Neuronal stem cell (in vitro differentiated cells): Measurements from ENCODE around the gene ZSWIM6.

Source experiments
- DNase-seq: peaks from one replicate; pipeline ENCODE4 v3.0.0-alpha.2; 2013; ENCODE audit warnings: low spot score
- H2AFZ ChIP-seq: one replicate; pipeline ENCODE4 v1.6.1; 2013; ENCODE audit warnings: mild to moderate bottlenecking, low read length, inconsistent platforms
- H2AK5ac ChIP-seq: 2 replicates; pipeline ENCODE4 v1.6.1; 2013; ENCODE audit warnings: low read depth, mild to moderate bottlenecking, inconsistent platforms, low read length, moderate library complexity, mixed read lengths
- H2BK120ac ChIP-seq: 2 replicates; pipeline ENCODE4 v1.6.1; 2013; ENCODE audit warnings: low read depth, mild to moderate bottlenecking, inconsistent platforms, low read length, moderate library complexity, mixed read lengths
- H2BK12ac ChIP-seq: one replicate; pipeline ENCODE4 v1.6.1; 2013; ENCODE audit warnings: low read length, inconsistent platforms
- H2BK15ac ChIP-seq: 2 replicates; pipeline ENCODE4 v1.6.1; 2013; ENCODE audit warnings: mild to moderate bottlenecking, low read length, inconsistent platforms, mixed read lengths
- H2BK5ac ChIP-seq: one replicate; pipeline ENCODE4 v1.6.1; 2013; ENCODE audit warnings: inconsistent platforms, mild to moderate bottlenecking, low read length, moderate library complexity
- H3K14ac ChIP-seq: one replicate; pipeline ENCODE4 v1.6.1; 2013; ENCODE audit warnings: low read length, inconsistent platforms
- H3K18ac ChIP-seq: 2 replicates; pipeline ENCODE4 v1.6.1; 2013; ENCODE audit warnings: low read length, inconsistent platforms
- H3K23ac ChIP-seq: 2 replicates; pipeline ENCODE4 v1.6.1; 2013; ENCODE audit warnings: low read depth, mild to moderate bottlenecking, mixed read lengths, low read length, inconsistent platforms; ENCODE audit not compliant: poor library complexity
- H3K27ac ChIP-seq: replicated peaks from 3 replicates; pipeline ENCODE4 v1.5.1; 2013; ENCODE audit warnings: low read length, inconsistent platforms
- H3K27me3 ChIP-seq, 3 experiments: 2 replicates each; pipeline ENCODE4 v1.6.1; 2013; ENCODE audit warnings: low read length in 3 of 3, mild to moderate bottlenecking in 2 of 3, inconsistent platforms in 1 of 3, low read depth in 1 of 3, mixed read lengths in 1 of 3, moderate library complexity in 1 of 3; ENCODE audit not compliant: control insufficient read depth in 3 of 3, insufficient read depth in 3 of 3
- H3K36me3 ChIP-seq, 2 donors: replicated peaks in 1 of 2; 2 replicates each; pipeline ENCODE4 v1.6.1; 2013; ENCODE audit warnings: low read length in 2 of 2; ENCODE audit not compliant: control insufficient read depth in 2 of 2, insufficient read depth in 2 of 2
- H3K4ac ChIP-seq: 2 replicates; pipeline ENCODE4 v1.6.1; 2013; ENCODE audit warnings: inconsistent platforms, mild to moderate bottlenecking, low read length, moderate library complexity
- H3K4me1 ChIP-seq, 2 donors: 1 replicate in 1 of 2; 2 replicates in 1 of 2; pipeline ENCODE4 v1.6.1; 2013; ENCODE audit warnings: low read length in 2 of 2, low read depth in 1 of 2; ENCODE audit not compliant: control insufficient read depth in 2 of 2, insufficient read depth in 1 of 2
- H3K4me2 ChIP-seq: one replicate; pipeline ENCODE4 v1.6.1; 2013; ENCODE audit warnings: mild to moderate bottlenecking, low read length, inconsistent platforms; ENCODE audit not compliant: insufficient read depth, poor library complexity, severe bottlenecking
- H3K4me3 ChIP-seq, 2 donors: 2 replicates each; pipeline ENCODE4 v1.5.1; 2013; ENCODE audit warnings: low read length in 2 of 2, mild to moderate bottlenecking in 2 of 2, inconsistent platforms in 1 of 2, moderate library complexity in 1 of 2
- H3K79me1 ChIP-seq: one replicate; pipeline ENCODE4 v1.6.1; 2013; ENCODE audit warnings: low read depth, mild to moderate bottlenecking, inconsistent platforms, low read length, moderate library complexity
- H3K9ac ChIP-seq: one replicate; pipeline ENCODE4 v1.6.1; 2013; ENCODE audit warnings: mild to moderate bottlenecking, low read depth, low read length, inconsistent platforms; ENCODE audit not compliant: poor library complexity
- H3K9me3 ChIP-seq, 2 donors: replicated peaks in 1 of 2; 2 replicates each; pipeline versions ENCODE3 to v1.6.1; 2013; ENCODE audit warnings: low read length in 2 of 2, mild to moderate bottlenecking in 2 of 2, inconsistent platforms in 1 of 2, low read depth in 1 of 2, mixed read lengths in 1 of 2, moderate library complexity in 1 of 2; ENCODE audit not compliant: control insufficient read depth in 2 of 2, insufficient read depth in 1 of 2
- H4K8ac ChIP-seq: one replicate; pipeline ENCODE4 v1.6.1; 2013; ENCODE audit warnings: low read depth, mild to moderate bottlenecking, inconsistent platforms, low read length, moderate library complexity
- H4K91ac ChIP-seq: one replicate; pipeline ENCODE4 v1.6.1; 2013; ENCODE audit warnings: low read length, low read depth, mild to moderate bottlenecking, inconsistent platforms; ENCODE audit not compliant: poor library complexity
- WGBS, 2 donors: extraction: QIAGEN DNeasy Blood & Tissue Kit; methylation state at CpG; one replicate each; pipeline ENCODE4 v1.1.7; 2013; ENCODE audit warnings: missing lambda C conversion rate in 2 of 2, mixed read lengths in 1 of 2; ENCODE audit not compliant: insufficient read length in 2 of 2, insufficient replicate concordance in 1 of 2; ENCODE audit errors: extremely low coverage in 2 of 2; 5-methylcytosine and 5-hydroxymethylcytosine counted together

The ZSWIM6 gene

DNA sequence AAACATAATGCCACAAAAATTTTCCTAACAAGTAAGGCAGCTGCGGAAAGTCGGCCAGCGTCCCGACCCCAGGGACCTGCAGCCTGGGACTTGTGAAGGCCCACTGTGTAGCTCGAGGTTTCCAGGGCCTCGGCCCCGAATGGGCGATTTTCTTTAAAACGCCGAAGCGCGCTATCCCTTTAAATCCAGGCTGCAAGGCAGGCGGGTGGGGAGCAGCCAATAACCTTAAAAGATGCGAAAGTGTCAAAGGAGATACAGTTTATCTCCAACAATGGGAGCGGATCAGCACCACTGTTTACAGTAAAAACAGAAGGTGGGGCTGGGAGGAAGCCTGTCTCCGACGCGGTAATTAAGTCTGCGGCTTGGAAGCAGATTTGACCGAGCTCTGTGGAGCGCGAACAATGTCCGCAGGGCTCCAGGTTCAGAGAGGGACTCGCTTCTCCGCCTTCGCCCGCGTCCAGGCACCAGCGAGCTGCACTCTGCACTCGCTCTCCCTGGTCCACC lies 1.7 kb upstream of the ZSWIM6 start:
- Histone ChIP-seq H4K91ac (peak overlapping the region; percentile 9), H3K4me1 (peaks cover 17 to 21% of the 10 kb centered on the region in 2 donors), H2AFZ (peak overlapping the region; percentile 92), H3K27me3 (no peaks in the 10 kb centered on the region), H2AK5ac (peak overlapping the region; percentile 74), H3K4me3 (peak overlapping the region; percentile 94 to 96), H3K36me3 (peaks cover 0 to 14% of the 10 kb centered on the region in 2 donors), H4K8ac (no peak overlapping the region), H3K9ac (peak overlapping the region; percentile 100), H2BK5ac (peak overlapping the region; percentile 96), H3K4ac (no peak overlapping the region), H3K79me1 (peaks cover 14% of the 10 kb centered on the region), H3K14ac (peak overlapping the region; percentile 51), H3K23ac (peak overlapping the region; percentile 11), H3K4me2 (peak overlapping the region; percentile 90), H3K18ac (peak overlapping the region; percentile 99), H2BK120ac (peak overlapping the region; percentile 98), H3K9me3 (no peaks in the 10 kb centered on the region), H3K27ac (peak overlapping the region; percentile 92), H2BK15ac (peak overlapping the region; percentile 15), H2BK12ac (peak overlapping the region; percentile 81)
- peak; percentile 49 for DNase-seq
- WGBS, 2 donors = no CpG with 5 or more reads among the region's 30 CpGs

- Histone ChIP-seq H3K4me1 (peaks cover 17 to 25% of the 10 kb centered on the region in 2 donors), H3K23ac (peak overlapping the region; percentile 96), H3K4me3 (peak overlapping the region; percentile 94 to 96), H4K91ac (peak overlapping the region; percentile 83), H3K36me3 (peaks cover 0 to 20% of the 10 kb centered on the region in 2 donors), H2BK5ac (peak overlapping the region; percentile 96), H3K27ac (peak overlapping the region; percentile 92), H4K8ac (peak overlapping the region; percentile 58), H3K4ac (peak overlapping the region; percentile 71), H2AK5ac (peak overlapping the region; percentile 74), H3K14ac (peak overlapping the region; percentile 99), H3K18ac (peak overlapping the region; percentile 100), H3K27me3 (no peaks in the 10 kb centered on the region), H2AFZ (peak overlapping the region; percentile 92), H2BK15ac (peak overlapping the region; percentile 100), H3K9me3 (peaks cover 0 to under 1% of the 10 kb centered on the region in 2 donors), H3K4me2 (peak overlapping the region; percentile 90), H2BK12ac (peak overlapping the region; percentile 81), H3K9ac (peak overlapping the region; percentile 100), H3K79me1 (peaks cover 15% of the 10 kb centered on the region), H2BK120ac (peak overlapping the region; percentile 98)
- DNase-seq = peak; percentile 68
- no CpG with 5 or more reads among the region's 80 CpGs for WGBS, 2 donors
These were observed 1.1 kb upstream of the ZSWIM6 start for GRCh38 chr5:61330845-61331406.

DNA sequence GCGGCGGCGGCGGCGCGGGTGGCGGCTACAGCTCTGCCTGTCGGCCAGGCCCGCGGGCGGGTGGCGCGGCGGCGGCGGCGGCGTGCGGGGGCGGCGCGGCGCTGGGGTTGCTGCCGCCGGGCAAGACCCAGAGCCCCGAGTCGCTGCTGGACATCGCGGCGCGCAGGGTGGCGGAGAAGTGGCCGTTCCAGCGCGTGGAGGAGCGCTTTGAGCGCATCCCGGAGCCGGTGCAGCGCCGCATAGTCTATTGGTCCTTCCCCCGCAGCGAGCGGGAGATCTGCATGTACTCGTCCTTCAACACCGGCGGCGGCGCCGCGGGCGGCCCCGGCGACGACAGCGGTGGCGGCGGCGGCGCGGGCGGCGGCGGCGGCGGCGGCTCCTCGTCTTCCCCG lies 296 bp downstream of the ZSWIM6 start:
- peaks cover 0 to 34% of the 10 kb centered on the region in 2 donors for H3K36me3 ChIP-seq
- peak overlapping the region; percentile 64 to 98 for H3K4me3 ChIP-seq
- peak overlapping the region; percentile 98 for H3K9ac ChIP-seq
- H4K8ac ChIP-seq = no peak overlapping the region
- no peak overlapping the region for H2BK15ac ChIP-seq
- H3K4ac ChIP-seq = no peak overlapping the region
- no peak overlapping the region for H2AK5ac ChIP-seq
- no peak overlapping the region for H2BK120ac ChIP-seq
- H3K27me3 ChIP-seq = no peaks in the 10 kb centered on the region
- no peak overlapping the region for H2AFZ ChIP-seq
- DNase-seq = peak; percentile 40
- peak overlapping the region; percentile 85 for H3K23ac ChIP-seq
- H3K27ac ChIP-seq = peak overlapping the region; percentile 85
- H3K4me2 ChIP-seq = peak overlapping the region; percentile 45
- peaks cover 0 to 15% of the 10 kb centered on the region in 2 donors for H3K9me3 ChIP-seq
- H3K4me1 ChIP-seq = peaks cover 17 to 25% of the 10 kb centered on the region in 2 donors
- H3K14ac ChIP-seq = peak overlapping the region; percentile 71
- peak overlapping the region; percentile 94 for H2BK5ac ChIP-seq
- H2BK12ac ChIP-seq = no peak overlapping the region
- no peak overlapping the region for H4K91ac ChIP-seq
- no CpG with 5 or more reads among the region's 69 CpGs for WGBS, 2 donors
- H3K79me1 ChIP-seq = peaks cover 17% of the 10 kb centered on the region
- peak overlapping the region; percentile 97 for H3K18ac ChIP-seq

GRCh38 chr5:61332851-61333320 lies 828 bp downstream of the ZSWIM6 start:
- peaks cover 17% of the 10 kb centered on the region for H3K79me1 ChIP-seq
- peaks cover 0 to 39% of the 10 kb centered on the region in 2 donors for H3K36me3 ChIP-seq
- no CpG with 5 or more reads among the region's 61 CpGs for WGBS, 2 donors
- peaks cover 0 to 20% of the 10 kb centered on the region in 2 donors for H3K9me3 ChIP-seq
- H2AFZ ChIP-seq = no peak overlapping the region
- peak overlapping the region; percentile 94 for H2AK5ac ChIP-seq
- H3K27me3 ChIP-seq = no peaks in the 10 kb centered on the region
- no peak overlapping the region for H2BK12ac ChIP-seq
- peak overlapping the region; percentile 99 for H3K18ac ChIP-seq
- peak overlapping the region; percentile 82 for H3K14ac ChIP-seq
- H2BK15ac ChIP-seq = peak overlapping the region; percentile 49
- H3K4me1 ChIP-seq = peaks cover 17 to 25% of the 10 kb centered on the region in 2 donors
- H4K91ac ChIP-seq = no peak overlapping the region
- H2BK5ac ChIP-seq = peak overlapping the region; percentile 94
- peak; percentile 35 for DNase-seq
- H3K27ac ChIP-seq = peak overlapping the region; percentile 58
- H4K8ac ChIP-seq = no peak overlapping the region
- peak overlapping the region; percentile 85 for H3K23ac ChIP-seq
- peak overlapping the region; percentile 64 to 99 for H3K4me3 ChIP-seq
- H3K4me2 ChIP-seq = peak overlapping the region; percentile 57
- peak overlapping the region; percentile 47 for H2BK120ac ChIP-seq
- H3K9ac ChIP-seq = peak overlapping the region; percentile 99
- H3K4ac ChIP-seq = peak overlapping the region; percentile 37
